HEK293 (cell line): ENCODE measurements around the gene TBC1D14.

Experiments used
- RBAK ChIP-seq: fragments of 450-650 bp; formaldehyde crosslinking; IDR thresholded peaks from 2 replicates; pipeline ENCODE4 v1.5.1; 2016; ENCODE audit warnings: missing biosample characterization, missing genetic modification characterization
- TCF7L2 ChIP-seq: IDR thresholded peaks from 2 replicates; pipeline ENCODE4 v1.6.1; 2011; ENCODE audit warnings: low read depth, mild to moderate bottlenecking, inconsistent platforms, low read length, moderate library complexity, borderline replicate concordance
- TSHZ1 ChIP-seq: fragments of 450-650 bp; formaldehyde crosslinking; IDR thresholded peaks from 2 replicates; pipeline ENCODE4 v1.5.1; 2016; ENCODE audit warnings: missing biosample characterization, missing genetic modification characterization, borderline replicate concordance
- ZBTB1 ChIP-seq: fragments of 450-650 bp; formaldehyde crosslinking; IDR thresholded peaks from 2 replicates; pipeline ENCODE4 v1.5.1; 2016; ENCODE audit warnings: missing biosample characterization, missing genetic modification characterization
- ZBTB6 ChIP-seq: fragments of 450-650 bp; formaldehyde crosslinking; IDR thresholded peaks from 2 replicates; pipeline ENCODE4 v1.5.1; 2017; ENCODE audit warnings: missing biosample characterization, missing genetic modification characterization
- ZEB2 ChIP-seq: fragments of 450-650 bp; formaldehyde crosslinking; IDR thresholded peaks from 2 replicates; pipeline ENCODE4 v1.5.1; 2016; ENCODE audit warnings: missing biosample characterization, missing genetic modification characterization
- ZFP3 ChIP-seq: fragments of 450-650 bp; formaldehyde crosslinking; IDR thresholded peaks from 2 replicates; pipeline ENCODE4 v1.5.1; 2016; ENCODE audit warnings: low read depth, missing biosample characterization, missing genetic modification characterization
- ZNF24 ChIP-seq: fragments of 450-650 bp; formaldehyde crosslinking; IDR thresholded peaks from 2 replicates; pipeline ENCODE4 v1.5.1; 2016; ENCODE audit warnings: missing biosample characterization, missing genetic modification characterization
- ZNF404 ChIP-seq: fragments of 450-650 bp; formaldehyde crosslinking; IDR thresholded peaks from 2 replicates; pipeline ENCODE4 v1.5.1; 2017; ENCODE audit warnings: missing biosample characterization, missing genetic modification characterization
- ZNF513 ChIP-seq: fragments of 450-650 bp; IDR thresholded peaks from 2 replicates; pipeline ENCODE4 v1.5.1; 2018; ENCODE audit warnings: missing biosample characterization, missing genetic modification characterization
- ZNF707 ChIP-seq: fragments of 450-650 bp; formaldehyde crosslinking; IDR thresholded peaks from 2 replicates; pipeline ENCODE4 v1.5.1; 2016; ENCODE audit warnings: missing biosample characterization, missing genetic modification characterization
- ZNF747 ChIP-seq: fragments of 450-650 bp; formaldehyde crosslinking; IDR thresholded peaks from 2 replicates; pipeline ENCODE4 v1.5.1; 2016; ENCODE audit warnings: missing biosample characterization, missing genetic modification characterization
- ZNF785 ChIP-seq: fragments of 450-650 bp; formaldehyde crosslinking; IDR thresholded peaks from 2 replicates; pipeline ENCODE4 v1.5.1; 2016; ENCODE audit warnings: missing biosample characterization, missing genetic modification characterization
- TF ChIP-seq, protein P1 (sequence below): fragments of 450-650 bp; formaldehyde crosslinking; IDR thresholded peaks from 2 replicates; pipeline ENCODE4 v1.5.1; 2016; ENCODE audit warnings: missing biosample characterization, missing genetic modification characterization

DNA sequence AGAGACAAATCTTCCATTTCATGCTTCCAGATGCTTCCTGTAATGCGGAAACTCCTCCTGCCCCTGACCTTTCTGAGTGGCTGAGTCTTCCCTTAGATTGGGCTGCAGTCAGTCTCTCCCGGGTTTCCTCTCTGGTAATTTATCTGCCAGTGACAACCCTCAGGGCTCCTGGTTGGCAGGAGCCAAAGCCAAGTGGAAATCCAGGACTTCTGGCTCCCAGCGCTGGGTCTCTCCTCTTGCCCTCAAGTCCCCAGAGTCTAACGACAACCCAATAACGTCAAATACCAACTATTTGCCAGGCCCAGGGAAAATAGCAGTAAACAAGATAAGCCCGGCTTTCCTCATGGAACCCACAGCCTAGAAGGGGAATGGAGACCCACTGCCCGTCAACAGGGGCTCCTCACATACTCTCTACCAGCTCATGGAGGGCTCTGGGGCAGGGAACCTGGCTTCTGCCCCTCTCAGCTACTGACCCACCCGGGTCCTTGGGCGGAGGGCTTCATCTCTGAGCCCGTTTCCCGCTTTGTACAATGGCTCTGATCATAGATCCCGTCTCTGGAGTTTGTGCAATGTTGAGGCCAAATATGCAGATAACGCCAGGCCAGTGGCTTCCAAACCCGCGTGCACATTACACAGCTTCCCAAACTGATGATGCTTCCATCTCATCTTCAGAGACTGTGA lies 1.1 kb upstream of the TBC1D14 start:
- no peak for TF ChIP-seq TSHZ1 (tag by site-specific recombination)
- TF ChIP-seq, protein P1, sequence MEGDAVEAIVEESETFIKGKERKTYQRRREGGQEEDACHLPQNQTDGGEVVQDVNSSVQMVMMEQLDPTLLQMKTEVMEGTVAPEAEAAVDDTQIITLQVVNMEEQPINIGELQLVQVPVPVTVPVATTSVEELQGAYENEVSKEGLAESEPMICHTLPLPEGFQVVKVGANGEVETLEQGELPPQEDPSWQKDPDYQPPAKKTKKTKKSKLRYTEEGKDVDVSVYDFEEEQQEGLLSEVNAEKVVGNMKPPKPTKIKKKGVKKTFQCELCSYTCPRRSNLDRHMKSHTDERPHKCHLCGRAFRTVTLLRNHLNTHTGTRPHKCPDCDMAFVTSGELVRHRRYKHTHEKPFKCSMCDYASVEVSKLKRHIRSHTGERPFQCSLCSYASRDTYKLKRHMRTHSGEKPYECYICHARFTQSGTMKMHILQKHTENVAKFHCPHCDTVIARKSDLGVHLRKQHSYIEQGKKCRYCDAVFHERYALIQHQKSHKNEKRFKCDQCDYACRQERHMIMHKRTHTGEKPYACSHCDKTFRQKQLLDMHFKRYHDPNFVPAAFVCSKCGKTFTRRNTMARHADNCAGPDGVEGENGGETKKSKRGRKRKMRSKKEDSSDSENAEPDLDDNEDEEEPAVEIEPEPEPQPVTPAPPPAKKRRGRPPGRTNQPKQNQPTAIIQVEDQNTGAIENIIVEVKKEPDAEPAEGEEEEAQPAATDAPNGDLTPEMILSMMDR (tag by site-specific recombination): no peak
- TF ChIP-seq ZNF513 (tag by site-specific recombination): no peak
- no peak for TF ChIP-seq ZNF404 (tag by site-specific recombination)
- no peak for TF ChIP-seq ZNF707 (tag by site-specific recombination)
- no peak for TF ChIP-seq ZEB2 (tag by site-specific recombination)
- TF ChIP-seq RBAK (tag by site-specific recombination): no peak
- no peak for TF ChIP-seq ZNF785 (tag by site-specific recombination)
- TF ChIP-seq ZNF747: no peak
- TF ChIP-seq TCF7L2: no peak
- no peak for TF ChIP-seq ZNF24 (tag by site-specific recombination)
- no peak for TF ChIP-seq ZBTB6
- TF ChIP-seq ZBTB1: no peak
- no peak for TF ChIP-seq ZFP3 (tag by site-specific recombination)
